CD4-positive, alpha-beta T cell treated with Interleukin-15 for 1 hour (primary cell): ENCODE data around the gene PSAP.

Source experiments
- DNase-seq: peaks from one replicate; pipeline ENCODE4 v3.0.0-alpha.2; 2020

The PSAP gene

GRCh38 chr10:71824333-71824732, 26.7 kb downstream of the PSAP start:
- no peak for DNase-seq

GRCh38 chr10:71823356-71823755, 27.7 kb downstream of the PSAP start:
- DNase-seq: no peak

- DNase-seq: no peak
Measured at GRCh38 chr10:71821909-71822763, 28.9 kb downstream of the PSAP start.

- no peak for DNase-seq
Measured at GRCh38 chr10:71820966-71821365, 30.1 kb downstream of the PSAP start.

- DNase-seq: no peak
Measured at GRCh38 chr10:71819985-71820384, 31.1 kb downstream of the PSAP start.

- DNase-seq: peak; percentile 13
Measured at GRCh38 chr10:71819441-71819861, 31.6 kb downstream of the PSAP start.

GRCh38 chr10:71818674-71819260, 32.3 kb downstream of the PSAP start:
- peak; percentile 11 for DNase-seq

GRCh38 chr10:71817831-71818655, 33.0 kb downstream of the PSAP start:
- peak; percentile 72 for DNase-seq

- DNase-seq: no peak
Measured at GRCh38 chr10:71816936-71817618, 34.0 kb downstream of the PSAP start.

- peak; percentile 14 for DNase-seq
Measured at GRCh38 chr10:71816421-71816851, 34.6 kb downstream of the PSAP start.

- no peak for DNase-seq
Measured at GRCh38 chr10:71815515-71816130, 35.4 kb downstream of the PSAP start.

GRCh38 chr10:71814922-71815411, 36.1 kb downstream of the PSAP start:
- DNase-seq: no peak

- no peak for DNase-seq
Measured at GRCh38 chr10:71812913-71813590, 38.0 kb downstream of the PSAP start.

- peak; percentile 75 for DNase-seq
Measured at GRCh38 chr10:71812016-71812912, 38.8 kb downstream of the PSAP start.

GRCh38 chr10:71811351-71811750, 39.7 kb downstream of the PSAP start:
- no peak for DNase-seq

GRCh38 chr10:71810048-71810750, 40.9 kb downstream of the PSAP start:
- no peak for DNase-seq

GRCh38 chr10:71809628-71810027, 41.4 kb downstream of the PSAP start:
- no peak for DNase-seq

- no peak for DNase-seq
Measured at GRCh38 chr10:71807557-71808510, 43.2 kb downstream of the PSAP start.
